ENCODE measurements around the gene MFAP3L.
A peak's percentile ranks its signal among the peaks of the same experiment; 100 is the strongest.
"Not testable (repeated sequence)": the region's sequence is repeated elsewhere in the genome, so short reads cannot be mapped to it uniquely, and the experiment has no call there.

Gene MFAP3L

DNA sequence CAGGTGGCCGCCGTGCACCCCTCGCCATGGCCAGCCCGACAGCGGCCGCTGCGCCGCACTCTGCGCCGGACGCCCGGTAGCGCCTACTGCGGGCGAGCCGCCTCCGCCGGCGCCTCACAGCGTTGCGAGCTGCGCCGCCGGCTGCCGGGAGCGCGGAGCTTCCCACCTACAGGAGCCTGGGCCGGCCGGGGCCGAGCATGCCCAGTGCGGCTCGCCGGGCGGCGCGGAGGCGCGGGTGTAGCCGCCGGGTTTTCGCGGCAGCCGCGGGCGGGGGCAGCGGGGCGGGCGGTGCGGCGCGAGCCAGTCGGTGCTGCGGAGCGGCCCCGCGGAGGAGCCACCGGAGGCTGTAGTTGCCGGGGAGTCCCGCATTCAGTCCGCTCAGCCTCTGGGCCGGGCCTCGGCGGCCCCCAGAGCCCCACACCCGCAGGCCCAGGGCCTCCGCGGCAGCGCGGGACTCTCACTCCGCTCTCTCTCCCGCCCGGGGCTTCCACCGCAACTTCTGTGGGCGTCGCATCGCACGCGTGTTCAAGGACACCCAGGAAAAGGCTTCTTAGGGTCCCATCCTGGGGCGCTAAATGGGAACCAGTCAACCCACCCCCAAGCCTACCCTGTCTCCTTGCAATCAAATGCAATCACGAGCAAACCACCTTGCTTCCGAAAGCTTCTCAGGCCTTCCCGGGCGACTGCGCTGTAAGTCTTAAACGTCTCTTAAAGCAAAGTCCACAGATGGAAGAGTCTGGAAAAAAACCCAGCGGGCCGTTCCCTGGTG is at the start of gene MFAP3L:
MFAP3L (minus strand) TSS at position 143 of the 769 bp plus-strand sequence. CDS start 20,518 bp downstream, outside the sequence.
- peak; percentile 85 for DNase-seq (ENCODE audit: low read depth)

DNA sequence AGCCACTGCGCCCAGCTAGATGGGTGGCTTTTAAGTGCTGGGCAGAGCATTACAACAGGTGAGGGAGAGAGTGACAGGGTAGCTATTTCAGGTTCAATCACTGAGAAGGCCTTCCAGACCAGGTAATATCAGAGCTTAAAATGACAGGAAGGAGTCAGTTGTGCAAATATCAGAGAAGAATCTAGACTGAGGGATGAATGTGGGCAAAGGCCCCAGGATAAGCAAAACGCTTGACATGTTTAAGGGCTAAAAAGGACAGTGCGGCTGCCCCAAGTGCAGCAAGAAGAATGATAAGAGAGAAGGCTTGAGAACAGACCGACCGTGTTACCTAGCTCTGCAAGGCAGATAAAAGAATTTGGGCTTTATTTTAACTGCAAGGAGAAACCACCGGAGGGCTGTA is 45.0 kb upstream of the MFAP3L start:
- DNase-seq (ENCODE audit: low read depth), result no peak

DNA sequence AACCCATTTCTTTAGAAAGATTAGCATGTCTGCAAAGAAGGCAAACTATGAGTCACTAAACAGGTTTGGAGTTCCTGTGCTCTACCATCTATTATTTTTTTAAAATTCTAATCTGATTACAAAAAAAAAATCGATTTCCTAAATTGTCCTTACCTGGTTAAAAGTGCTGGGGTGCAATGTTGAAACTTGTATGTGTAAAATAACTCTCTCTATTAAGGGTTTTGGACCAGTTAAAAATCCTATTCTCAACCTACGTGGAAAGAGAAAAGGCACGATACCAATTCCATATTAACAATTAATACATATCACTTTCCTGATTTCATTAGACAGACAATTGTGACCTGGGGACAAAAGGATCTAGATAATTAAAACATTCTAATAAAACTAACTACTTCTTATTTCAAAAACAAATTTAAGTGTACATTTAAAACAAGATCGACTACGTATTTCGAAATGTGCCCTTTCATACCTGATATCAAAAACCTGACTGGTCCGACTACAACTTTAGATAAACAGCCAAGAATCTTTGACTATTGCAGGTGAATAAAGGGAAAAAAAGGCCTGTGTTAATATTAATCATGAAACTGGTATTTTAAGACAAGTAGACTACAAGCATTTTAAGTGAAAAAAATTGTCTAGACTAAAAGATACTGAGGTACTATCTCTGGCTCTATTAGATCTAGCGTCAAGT is 42.4 kb upstream of the MFAP3L start:
- DNase-seq (ENCODE audit: low read depth), result no peak

DNA sequence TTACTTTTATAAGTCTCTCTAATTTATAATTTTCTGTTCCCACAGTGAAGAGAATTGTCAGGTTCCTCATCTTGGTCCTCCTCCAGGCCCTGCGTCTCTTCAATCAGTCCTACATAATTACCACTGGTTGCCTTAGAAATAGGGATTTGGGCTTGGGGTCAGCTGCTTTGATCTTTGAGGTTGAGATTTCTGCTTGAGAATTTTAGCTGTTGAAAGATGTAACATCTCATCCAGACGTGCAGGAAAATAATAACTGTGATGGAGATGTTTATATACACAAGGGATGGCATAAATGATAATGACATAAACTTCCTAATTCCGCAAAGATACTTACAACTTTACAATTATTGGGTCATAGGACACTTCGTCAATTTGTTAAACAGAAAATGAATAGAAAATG is 33.2 kb upstream of the MFAP3L start:
- DNase-seq (ENCODE audit: low read depth), result no peak

DNA sequence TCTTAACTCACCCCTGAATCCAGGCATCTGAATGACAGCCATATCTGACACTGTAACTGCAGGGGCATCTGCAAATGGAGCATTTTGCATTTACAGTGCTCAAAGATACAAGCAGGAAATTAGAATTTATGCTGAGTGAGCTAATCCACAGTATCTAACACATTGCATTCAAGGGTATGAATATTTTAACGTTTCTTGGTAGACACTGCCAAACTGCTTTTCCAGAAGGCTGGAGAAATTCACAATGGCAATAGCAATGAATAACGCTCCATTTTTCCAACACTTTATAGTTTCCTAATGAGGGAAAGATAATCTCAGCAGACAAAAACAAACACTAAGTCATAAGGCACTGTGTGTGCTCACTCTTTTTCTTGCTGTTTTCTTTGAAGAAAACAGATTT is 32.6 kb upstream of the MFAP3L start:
- DNase-seq (ENCODE audit: low read depth), result no peak

DNA sequence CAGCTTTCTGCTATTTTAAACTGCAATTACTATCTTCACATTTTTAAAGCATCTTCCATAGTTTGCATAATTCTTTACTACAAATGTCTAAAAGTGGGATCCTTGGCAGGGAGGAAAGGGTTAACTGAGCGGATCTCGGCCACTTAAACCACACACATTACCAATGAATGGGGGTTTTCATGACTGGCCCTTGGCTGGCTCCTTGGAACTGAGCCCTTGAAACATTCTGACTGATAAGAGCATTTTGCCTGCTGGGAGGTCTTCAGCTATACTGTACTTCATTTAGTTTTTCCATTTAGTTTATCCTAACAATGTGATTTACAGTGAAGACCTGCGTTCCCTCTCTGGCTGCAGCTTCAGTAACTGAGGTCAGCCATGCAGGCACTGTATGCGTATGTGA is 31.7 kb upstream of the MFAP3L start:
- DNase-seq (ENCODE audit: low read depth), result no peak

DNA sequence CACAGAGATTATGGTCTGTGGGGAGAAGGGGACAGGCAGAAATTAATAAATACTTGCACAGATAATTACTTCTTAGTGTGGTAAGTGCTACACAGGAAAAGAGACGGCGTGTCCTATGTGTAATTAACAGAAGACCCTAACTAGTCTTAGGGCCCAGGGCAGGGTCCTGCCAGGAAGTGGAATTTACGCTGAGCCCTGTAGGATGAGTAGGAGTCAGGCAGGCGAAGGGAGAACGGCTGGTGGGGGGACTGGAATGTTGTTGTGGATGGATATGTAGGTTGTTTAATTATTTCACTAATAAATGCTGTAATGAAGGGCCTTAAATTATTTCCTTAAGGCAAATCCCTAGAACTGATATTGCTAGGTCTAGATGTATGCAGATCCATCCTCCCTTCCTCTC is 26.7 kb upstream of the MFAP3L start:
- DNase-seq (ENCODE audit: low read depth), result no peak

DNA sequence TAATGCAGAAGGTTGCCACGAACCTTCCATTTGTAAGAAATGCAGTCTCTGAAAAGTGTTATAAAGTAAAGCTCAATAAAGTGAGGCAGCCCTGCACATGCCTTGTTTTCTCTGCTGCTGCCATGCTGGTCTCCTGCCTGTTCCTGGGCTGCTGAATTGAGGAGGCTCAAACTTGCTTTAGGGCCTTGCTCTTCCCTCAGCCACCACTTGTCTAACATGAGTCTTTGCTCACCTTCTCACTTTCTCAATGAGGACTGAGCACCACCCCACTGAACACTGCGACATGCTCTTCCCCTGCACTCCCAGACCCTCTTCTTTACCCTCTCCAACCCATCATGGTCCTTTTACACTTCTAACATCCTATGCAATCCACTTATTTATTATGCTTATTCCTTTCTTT is 25.2 kb upstream of the MFAP3L start:
- DNase-seq (ENCODE audit: low read depth), result no peak

DNA sequence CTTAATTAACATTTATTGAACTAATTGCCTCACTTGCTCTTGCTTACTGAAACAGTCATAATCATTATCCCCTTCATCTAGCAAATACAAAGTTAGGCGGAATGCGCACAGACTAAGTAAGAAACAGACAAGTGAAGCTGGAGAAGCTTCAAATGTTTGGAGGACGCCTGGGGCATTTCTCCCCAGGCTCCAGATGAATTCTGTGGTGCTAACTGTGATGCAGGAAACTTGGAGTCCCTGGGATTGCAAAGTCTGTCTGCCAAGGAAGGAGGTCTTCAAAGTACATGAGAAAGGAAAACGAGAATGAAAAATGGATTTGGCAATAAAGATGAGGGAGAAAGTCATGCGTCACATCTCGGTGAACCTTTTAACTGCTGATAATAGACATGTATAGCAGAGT is 23.6 kb upstream of the MFAP3L start:
- no peak for DNase-seq (ENCODE audit: low read depth)

DNA sequence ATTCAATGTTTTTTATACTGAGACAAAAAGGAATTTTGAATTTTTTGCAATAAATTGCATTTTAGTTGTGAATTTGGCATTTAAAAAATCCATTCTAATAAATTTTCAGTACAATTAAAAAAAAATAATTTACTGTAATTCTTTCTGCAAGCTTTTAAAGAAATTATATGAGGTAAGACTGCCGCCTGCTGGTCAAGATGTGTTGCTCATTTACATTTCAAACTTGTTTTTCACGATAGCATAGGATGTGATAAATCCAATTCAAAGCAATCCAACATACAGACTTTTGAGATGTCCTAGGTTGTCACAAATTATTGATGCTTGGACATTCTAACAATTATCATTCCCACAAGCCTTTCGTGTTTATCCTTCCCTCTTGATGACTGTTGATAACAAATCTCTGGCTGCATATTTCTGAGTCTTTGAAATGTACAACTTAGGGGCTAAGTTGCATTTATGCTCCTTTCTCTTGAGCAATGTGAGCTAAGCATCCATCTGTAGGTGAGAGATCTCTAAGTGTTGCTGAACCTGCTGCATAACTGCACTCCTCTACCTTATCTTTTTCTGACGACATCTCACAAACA is 21.7 kb upstream of the MFAP3L start:
- peak; percentile 57 for DNase-seq (ENCODE audit: low read depth)

DNA sequence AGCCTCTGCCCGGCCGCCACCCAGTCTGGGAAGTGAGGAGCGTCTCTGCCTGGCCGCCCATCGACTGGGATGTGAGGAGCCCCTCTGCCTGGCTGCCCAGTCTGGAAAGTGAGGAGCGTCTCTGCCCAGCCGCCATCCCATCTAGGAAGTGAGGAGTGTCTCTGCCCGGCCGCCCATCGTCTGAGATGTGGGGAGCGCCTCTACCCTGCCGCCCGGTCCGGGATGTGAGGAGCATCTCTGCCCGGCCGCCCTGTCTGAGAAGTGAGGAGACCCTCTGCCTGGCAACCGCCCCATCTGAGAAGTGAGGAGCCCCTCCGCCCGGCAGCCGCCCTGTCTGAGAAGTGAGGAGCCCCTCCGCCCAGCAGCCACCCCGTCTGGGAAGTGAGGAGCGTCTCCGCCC is 20.0 kb upstream of the MFAP3L start:
- DNase-seq (ENCODE audit: low read depth), result not testable (repeated sequence)

DNA sequence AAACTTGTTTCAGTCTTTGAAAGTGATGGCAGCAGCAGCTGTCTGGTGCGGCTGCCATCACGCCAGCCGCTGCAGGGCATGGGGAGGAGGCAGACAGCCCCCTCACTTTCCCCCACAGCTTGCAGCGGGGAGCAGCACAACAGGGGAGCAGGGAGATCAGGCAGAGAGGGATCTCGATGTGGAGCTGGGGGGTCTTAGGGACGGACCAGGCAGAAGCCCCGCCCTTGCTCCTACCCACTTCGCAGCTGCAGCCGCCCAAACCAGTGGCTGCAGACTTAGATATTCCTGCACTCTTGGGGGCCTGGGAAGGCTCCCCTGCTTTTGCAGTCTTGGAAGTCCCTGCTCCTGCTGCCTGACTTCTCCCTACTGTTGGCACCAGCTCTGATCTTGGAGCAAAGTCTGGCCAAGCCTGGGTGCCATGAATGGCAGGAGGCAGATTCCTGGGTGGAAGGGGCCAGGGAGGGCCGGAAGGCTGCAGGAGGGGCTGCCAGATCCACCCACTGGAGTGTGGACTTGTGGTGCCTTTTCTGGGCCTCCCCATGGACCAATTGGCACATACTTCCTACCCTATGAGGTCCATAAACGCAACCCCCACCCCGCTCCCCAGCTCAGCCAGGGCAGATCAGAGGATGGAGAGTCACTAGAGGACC is 14.0 kb upstream of the MFAP3L start:
- no peak for DNase-seq (ENCODE audit: low read depth)

DNA sequence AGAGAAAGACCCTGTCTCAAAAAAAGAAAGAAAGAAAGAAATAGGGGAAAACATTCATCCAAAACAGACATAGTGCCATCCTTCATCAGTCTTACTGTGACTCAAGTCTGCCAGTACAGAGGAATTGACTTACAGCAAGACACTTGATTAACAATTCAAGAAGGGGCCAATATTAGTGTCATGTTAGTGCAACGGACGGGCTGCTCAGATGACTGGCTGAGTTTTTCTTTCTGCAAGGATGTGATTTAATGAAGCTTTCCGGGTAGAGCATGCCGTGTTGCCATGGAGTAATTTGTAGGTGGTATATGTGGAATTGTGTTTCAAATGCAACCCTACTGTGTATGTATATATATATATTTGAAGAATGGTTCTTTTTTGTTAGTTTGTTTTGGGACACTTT is 12.6 kb upstream of the MFAP3L start:
- DNase-seq (ENCODE audit: low read depth), result no peak

DNA sequence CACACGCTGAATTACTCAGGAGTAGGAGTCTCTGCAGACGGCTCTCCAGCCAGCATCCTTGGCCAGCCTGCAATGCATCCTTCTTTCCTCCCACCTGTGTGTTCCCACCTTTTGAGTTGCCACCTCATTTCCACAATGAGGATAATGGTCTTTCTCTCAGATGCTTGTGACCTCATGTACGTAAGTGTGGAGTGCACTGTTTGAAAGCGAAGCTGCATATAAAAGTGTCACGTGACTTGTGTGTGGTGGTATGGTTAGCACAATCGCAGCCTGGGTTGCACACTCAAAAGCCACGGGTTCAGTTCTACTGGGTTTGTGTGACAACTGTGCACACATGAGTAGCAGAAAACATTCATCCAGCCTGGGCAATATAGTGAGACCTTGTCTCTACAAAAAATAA is 12.0 kb upstream of the MFAP3L start:
- no peak for DNase-seq (ENCODE audit: low read depth)

DNA sequence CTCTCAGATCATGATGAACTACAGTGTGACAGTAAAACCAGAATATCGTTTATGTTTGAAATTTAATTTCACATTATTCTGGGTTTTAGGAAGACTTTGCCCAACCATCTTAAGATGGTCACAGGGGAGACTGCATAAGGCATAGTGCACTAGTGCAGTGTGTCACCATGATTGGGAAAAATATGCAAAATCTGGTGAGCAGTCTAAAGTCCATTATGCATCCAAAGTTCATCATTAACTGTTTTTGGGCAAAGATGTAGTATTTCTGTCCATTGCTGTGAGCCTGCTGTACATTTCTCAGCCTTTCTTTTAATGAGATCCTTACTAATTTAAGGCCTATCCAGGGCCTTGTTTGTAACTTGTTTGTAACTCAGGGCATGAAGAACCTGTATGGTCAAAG is 11.3 kb upstream of the MFAP3L start:
- no peak for DNase-seq (ENCODE audit: low read depth)

DNA sequence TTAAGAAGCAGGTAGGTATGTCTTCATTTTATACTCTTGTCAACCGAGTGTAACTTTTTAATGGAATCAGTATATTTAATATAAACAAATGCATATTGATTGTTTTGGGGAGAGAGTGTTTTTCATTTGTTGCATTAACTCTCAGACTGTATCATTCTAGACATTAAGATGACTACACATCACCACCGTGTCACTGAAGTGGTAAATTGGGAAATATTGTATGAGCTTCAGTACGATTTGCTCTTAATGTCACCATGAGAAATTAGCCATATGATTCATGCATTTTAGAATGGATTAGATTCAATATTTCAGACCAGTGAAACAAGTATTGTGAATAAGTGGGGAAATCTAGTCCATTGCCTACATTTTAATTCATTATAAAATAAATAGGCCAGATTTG is 9.7 kb upstream of the MFAP3L start:
- DNase-seq (ENCODE audit: low read depth), result no peak

DNA sequence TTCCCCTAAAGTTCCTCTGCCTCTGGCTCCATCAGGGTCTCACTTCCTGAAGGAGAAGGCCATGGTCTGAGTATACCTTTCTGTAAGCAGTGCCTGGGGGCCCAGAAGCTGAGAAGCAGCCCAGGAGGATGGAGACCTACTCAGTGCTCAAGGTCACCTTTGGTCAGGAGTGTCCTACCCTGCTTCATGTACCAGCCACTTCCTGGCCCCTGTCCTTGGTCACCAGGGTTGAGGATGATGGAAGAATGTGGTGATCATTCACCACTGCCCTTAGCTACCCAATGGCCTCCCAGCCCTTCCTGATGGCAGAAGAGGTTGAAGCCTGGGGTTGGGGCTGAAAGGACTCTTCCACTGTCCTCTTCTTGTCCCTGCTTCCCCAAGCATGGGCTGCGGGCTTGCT is 9.0 kb upstream of the MFAP3L start:
- no peak for DNase-seq (ENCODE audit: low read depth)

DNA sequence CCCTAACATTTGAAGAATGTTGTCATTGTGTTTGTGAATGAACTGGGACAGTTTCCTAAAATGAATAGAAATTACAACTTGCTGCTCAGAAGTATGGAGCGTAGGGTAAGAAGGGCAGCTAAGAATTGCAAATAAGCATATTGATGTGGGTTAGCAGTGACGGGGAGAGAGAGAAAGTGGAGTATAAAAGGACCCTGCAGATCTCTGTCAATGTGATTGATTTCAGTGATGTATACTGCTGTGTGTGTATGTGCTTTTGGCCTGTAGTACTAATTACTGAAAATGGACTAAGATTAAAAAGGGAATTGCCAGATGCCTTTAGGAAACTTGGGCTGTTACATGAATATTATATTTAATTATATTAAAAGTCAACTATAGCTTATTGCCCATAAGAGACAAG is 7.8 kb upstream of the MFAP3L start:
- no peak for DNase-seq (ENCODE audit: low read depth)

DNA sequence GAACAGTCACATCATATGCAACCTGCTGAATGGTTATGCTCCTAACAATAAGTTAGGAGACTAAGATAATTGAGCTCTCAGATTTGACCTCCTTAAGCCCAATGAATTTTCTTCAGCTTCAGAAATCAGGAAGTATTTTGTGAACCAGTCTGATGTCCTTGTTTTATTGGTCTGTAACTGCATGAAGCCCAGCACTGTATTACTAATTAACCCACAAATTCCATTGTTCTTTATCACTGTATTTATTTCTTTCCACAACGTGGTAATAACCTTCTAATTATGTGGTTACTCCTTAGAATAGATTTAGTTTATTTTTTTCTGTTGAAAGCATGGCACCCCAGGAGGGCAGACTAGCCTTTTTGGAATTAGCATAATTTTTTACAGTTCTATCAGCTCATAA is 3.9 kb upstream of the MFAP3L start:
- no peak for DNase-seq (ENCODE audit: low read depth)

DNA sequence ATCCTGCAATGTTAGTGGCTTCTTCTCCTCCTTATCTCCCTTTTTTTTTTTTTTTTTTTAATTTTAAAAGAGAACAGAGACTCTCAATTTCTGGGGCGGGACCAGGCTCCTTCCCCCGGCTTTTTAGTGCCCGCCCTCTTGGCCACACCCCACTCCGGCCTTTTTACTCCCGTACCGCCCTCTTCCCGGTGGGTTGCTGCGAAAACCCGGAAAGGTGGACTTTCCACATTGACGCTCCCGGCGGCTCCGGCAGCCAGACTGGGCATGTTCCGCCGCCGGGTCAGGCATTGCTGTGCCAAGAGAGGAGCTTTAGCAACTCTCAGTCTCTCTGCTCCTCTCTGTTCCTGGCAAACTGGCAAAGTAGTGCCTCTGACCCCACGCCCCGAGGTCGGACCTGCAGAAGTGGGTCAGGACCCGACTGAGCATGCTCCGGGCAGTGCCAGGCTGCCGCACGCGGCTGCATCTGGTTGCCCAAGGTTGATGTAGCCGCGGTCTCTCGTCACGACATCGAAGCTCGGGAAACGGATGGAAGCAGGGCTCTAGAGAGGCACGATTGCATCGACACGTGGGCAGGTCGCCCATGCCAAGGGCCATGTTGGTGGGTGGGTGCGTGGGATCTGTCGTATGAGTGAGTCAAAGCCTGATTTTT is 1.1 kb upstream of the MFAP3L start:
- peak; percentile 96 for DNase-seq (ENCODE audit: low read depth)

DNA sequence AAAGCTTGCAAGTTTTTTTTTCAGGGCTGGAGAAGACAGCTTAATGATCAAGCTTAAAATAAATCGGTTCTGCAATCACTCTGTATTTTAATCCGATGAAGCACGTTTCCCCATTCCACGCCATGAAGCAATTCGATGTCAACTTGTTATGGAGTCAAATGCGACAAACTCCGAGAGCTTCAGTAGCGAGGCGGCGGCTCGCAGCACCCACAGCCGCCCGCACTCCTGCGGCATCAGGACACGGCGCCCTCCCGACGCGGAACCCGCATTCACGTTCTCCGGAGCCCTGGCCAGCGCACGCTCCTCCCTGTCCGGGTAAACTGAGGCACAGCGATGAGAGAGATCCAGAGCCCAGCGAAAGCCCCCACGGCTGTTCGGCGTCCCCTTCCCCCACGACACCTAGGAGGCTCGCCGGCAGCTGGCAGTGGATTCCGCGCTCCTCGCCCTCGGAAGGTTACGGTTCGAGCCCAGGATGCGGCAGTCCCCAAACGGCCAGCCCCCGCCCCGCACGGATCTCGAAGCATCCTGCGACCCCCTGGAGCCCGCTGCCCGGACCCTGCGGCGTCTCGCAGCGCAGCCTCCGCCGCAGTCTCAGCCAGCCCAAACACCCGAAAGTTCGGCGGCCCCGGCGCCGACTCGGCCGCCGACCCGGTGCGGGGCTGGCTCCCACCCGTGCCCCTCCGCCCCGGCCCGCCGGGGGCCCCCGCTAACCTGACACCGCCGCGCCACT is 507 bp downstream of the MFAP3L start:
- DNase-seq (ENCODE audit: low read depth), result no peak

DNA sequence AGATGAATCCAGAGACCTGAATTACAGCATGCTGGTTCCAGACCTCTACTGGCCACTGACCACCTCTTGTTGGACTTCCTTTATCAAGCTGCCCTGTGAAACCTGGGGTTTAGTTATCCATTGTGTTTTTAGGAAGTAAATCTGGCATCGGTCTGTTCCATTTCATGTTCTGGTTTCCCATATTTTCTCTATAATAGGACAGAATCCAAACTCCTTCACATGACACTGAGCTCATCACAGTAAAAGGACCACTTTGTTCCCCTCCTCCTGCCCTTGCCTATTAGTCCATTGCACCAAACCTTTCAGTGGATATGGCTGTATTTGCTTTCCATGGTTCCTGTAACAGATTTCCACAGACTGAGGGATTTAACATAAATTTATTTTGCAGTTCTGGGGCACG is 4.0 kb downstream of the MFAP3L start:
- DNase-seq (ENCODE audit: low read depth), result no peak

Measured in amniotic epithelial cell (primary cell).